Kidney glomerular epithelial cell (primary cell): ENCODE measurements around the gene DOHH.

ENCODE experiments used
- DNase-seq: peaks from one replicate; lab custom pipeline; 2025; lab: John Stamatoyannopoulos, UW

The DOHH gene

DNA sequence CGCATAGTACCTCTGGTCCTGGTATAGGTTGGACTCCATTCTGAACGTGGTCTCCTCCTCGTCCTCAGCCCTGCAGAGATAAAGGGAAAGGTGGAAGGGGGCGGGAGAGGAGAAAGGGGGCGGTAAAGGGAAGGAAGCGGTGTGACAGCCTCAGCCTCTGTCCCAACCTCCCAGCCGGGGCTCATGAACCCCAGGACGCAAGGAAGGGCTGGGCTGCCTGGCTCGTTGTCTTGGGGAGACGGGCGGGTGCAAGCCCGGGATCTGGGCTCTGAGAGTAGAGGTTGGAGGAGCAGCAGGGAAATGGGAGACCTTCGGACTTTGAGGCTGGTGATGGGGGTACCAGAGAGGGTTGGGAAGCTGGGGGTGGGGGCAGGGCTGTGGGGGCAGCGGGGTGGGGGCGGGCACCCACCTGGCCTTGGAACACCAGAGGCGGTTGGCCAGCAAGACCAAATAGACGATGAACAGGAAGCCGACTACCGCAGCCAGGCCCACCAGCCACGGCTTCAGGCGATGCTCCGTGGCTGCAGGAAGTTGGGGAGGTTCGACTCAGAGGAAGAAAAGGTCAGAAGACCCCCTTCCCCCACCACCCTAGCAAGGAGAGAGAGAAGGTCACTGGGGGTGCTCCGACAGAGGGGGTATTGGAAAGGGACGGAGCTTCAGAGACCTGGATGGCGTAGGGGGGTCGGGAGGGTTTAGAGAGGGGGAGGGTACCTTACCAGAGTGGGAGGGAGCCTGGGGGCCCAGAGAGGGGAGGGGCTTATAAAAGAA is 21.9 kb downstream of the DOHH start:
- DNase-seq = no peak

DNA sequence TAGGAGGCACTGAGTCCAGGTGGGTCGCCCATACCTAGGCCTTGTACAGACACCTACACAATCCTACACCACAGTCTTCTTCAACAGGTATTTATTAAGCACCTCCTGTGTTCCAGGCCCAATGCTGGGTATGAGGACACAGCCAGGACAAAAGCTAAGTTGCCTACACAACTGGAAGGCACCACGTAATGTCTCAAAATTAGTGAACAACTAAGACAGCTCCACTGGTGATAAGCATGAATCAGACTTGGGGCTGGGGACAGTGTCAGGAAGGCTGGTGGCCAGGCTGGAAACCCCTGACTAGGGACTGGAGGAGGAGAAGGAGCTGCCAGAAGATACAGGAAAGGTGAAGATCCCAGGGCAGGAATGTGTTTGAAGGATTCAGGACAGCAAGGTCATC is 22.5 kb downstream of the DOHH start:
- DNase-seq = no peak

DNA sequence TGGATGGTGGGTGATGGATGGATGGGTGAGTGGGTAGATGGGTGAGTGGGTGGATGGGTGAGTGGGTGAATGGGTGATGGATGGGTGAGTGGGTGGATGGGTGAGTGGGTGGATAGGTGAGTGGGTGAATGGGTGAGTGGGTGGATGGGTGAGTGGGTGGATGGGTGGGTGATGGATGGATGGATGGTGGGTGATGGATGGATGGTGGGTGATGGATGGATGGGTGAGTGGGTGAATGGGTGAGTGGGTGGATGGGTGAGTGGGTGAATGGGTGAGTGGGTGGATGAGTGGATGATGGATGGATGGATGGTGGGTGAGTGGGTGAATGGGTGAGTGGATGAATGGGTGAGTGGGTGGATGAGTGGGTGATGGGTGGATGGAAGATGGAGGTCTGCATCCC is 23.0 kb downstream of the DOHH start:
- DNase-seq = no peak

DNA sequence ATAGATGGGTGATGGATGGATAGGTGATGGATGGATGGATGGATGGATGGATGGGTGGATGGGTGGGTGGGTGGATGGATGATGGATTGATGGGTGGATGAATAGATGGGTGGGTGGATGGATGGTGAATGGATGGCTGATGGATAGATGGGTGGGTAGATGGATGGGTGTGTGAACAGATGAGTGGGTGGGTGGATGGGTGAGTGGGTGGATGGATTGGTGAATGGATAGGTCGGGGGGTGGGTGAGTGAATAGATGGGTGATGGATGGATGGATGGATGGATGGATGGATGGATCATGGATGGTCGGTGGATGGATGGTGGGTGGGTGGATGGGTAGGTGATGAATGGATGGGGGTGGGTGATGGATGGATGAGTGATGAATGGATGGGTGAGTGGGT is 23.6 kb downstream of the DOHH start:
- DNase-seq = no peak

DNA sequence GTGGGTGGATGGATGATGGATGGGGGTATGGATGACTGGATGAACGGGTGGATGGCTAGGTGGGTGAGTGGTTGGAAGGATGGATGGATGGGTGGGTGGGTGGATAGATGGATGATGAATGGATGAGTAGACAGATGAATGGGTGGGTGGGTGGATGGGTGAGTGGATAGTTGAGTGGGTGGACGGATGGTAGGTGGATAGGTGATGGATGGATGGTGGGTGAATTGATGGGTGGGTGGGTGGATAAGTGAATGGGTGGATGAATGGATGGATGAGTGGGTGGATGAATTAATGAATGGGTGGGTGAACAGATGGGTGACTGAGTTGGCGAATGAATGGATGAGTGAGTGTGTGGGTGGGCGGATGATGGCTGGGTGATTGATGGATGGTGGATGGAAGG is 25.0 kb downstream of the DOHH start:
- DNase-seq = no peak

DNA sequence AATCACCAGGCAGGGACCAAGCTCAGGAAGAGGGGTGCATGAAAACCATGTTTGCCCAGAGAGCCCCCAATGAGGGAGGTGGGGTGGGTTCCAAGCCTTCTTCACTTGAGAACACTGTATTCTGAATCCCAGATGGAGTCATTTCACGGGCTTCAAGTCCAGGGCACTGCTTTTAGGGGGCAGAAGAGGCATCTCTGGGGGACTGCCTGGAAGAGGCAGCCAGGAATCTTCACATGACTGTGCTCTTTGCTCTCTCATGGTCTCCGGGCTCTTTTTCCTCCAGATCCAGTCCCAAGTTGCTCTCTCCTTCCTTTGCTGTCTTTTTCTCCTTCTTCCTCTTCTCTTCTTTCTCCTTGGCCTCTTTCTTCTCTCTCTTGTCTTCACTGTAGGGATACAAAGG is 25.9 kb downstream of the DOHH start:
- no peak for DNase-seq

DNA sequence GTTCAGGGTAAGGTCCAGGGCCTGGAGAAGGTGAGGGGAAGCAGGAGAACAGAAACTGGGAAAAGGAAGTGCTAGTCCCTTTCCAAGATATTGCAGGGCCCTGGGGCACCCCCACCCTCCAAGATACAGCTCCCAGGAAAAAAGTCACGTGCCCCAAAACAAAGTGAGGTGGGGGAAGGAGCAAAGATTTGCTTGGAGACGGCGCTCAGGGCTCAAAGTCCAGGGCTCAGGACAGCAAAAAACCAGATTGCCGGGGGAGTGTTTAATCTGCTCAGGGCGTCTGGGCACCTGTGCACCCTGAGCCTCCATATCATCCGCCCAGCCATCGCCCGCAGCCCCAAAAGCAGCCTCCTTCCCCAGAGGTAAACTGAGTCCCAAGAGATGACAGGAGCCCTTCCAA is 26.5 kb downstream of the DOHH start:
- DNase-seq = no peak

DNA sequence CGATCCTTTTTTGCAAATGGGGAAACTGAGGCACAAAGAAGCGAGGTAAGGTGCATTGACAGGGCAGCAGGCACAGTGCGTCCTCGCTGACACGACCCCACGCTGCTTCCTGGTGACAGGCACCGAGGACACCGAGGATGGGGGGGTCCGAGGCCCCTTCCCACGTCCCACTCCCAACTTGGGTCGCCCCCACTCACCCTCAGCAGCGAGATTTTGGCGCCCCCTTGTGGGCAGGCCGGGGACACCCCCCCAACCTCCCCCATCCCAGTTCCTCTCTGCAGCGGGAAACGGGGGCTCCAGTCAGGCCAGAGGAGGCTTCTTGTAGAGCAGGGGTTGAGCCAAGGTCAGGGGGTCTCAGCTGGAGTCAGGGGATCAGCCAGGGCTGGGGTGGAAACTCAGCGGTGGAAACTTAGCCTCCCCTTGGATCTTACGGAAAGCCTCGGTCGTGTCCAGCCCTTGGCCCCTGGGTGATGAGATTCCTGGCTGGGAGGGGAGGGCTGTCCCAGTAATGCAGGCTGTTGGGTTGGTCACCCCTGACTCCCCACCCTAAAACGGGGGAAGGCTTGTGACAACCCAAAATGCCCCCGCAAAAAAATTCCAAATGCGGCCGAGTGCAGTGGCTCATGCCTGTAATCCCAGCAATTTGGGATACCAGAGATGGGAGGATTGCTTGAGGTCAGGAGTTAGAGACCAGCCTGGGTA is 28.4 kb downstream of the DOHH start:
- no peak for DNase-seq

DNA sequence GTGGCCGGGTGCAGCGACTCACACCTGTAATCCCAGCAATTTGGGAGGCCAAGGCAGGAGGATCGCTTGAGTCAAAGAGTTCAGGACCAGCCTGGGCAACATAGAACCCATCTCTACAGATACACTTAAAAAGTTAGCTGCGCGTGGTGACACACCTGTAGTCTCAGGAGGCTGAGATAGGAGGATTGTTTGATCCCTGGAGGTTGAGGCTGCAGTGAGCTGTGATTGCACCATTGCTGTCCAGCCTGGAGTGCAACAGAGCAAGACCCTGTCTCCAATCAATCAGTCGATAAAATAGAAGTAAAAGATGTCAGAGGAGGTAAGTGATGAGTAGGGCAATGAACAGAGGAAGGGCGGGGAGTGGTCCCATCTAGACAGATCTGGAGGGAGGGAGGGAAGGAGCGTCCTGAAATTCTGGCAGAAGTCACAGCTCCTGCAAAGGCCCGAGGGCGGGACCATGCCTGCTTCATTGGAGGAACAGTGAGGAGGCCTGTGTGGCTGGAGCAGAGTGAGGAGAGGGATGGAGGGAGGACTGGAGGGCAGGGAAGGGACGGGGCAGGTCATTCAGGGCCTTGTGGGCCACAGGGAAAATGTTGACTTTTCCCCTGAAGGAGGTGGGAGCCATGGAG is 29.9 kb downstream of the DOHH start:
- no peak for DNase-seq

DNA sequence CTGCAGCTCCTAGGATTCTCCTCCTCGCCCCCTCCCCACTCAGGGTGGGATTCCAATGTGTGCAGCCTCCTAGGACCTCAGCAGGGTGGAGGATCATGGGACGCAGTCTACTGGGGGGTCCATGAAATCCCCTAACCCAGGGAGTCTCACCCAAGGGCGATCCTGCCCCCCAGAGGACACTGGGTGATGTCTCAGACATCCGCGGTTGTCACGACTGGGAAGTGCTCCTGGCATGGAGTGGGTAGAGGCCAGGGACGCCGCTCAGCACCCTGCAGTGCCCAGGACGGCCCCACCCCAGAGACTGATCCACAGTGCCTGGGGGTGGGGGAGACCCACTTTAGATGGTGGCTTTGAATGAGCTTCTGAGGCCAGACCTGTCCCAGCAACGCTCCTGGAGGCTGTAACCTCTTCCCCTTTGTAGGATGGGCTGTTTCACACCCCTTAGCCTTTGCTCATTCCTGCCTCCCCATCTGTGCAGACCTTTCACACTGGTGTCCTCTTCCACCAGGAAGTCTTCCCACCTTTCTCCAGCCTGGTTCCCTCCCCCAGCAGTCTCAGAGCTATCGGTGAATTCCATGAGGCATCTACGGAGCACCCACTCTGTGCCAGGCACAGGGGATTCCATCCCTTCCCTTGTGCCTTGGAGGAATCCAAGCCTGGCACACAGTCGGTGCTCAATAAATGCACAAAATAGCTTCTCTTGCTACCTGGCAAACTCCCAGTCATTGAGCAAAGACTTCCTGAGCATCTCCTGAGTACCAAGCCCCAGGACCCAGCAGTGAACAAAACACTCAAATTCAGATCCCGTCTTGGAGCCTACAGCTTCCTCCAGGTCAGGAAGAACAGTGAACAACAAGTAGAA is 30.6 kb downstream of the DOHH start:
- DNase-seq = no peak

DNA sequence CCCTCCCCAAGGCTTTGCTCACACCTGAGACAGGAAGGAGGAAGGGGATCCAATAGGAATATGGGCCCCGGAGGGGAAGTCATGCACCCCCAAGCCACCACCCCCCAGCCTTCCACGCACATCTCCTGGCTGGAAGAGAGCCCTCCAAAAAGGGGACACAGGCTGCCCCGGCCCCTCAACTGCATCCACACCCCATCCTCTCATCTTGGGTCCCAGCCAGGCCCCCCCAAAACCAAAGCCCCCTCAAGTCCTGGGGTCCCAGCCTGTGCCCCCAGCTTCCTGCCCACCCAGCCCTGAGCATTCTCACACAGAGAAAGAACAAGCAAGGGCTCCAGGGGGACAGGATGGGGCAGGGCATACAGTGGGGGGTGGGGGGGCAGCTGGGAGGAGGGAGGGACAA is 32.3 kb downstream of the DOHH start:
- DNase-seq = no peak

DNA sequence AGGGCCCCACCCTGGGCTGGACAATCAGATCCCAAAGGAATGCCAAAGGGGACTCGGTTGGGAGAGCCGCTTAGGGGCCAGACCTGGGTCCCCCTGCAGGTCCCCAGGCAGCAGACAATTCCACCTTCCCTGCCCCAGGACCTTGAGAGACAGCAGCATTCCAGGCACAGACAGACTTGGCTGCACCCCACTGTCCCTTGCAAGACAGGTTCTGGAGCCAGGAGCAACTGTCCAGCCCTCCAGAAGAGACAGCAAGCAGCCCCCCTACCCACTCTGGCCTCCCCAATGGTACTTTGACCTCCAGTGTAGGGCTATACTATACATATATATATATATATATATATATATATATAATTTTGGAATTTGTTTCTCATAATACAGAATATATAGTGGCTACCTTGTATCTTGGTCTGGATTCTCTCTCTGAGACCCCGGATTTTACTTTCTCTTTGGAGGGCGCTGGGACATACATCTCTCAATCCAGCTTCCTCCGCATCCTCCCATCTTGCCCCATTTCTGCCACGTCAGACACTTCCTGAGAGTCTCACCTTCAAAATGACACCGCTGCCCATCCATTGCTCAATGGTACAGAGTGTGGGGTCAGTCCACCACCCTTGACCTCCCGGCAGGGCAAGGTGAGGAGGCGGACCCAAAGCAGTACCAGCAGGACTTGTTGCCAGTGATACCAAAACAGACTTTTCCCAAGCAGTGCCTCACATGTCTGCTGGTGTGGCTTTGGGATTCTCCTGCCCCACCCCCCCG is 32.9 kb downstream of the DOHH start:
- DNase-seq = no peak

DNA sequence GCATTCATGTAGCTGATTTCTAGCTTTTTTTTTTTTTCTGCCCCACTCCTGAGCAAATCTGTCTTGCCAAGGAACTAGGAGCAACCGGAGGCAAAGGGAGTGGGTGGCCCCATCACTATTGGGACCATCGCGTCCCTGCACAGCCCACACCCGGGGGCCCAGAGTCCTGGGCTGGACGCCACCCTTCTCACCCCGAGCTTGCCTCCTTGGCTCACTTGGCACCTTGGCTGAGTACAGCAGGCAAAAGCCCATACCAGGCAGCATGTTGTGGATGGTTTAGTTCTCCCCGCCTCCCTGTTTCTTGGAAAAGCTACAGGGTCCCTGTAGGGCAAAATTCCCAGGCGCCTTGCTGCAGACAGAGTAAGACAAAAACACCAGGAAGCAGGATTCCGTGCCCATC is 33.8 kb downstream of the DOHH start:
- no peak for DNase-seq

DNA sequence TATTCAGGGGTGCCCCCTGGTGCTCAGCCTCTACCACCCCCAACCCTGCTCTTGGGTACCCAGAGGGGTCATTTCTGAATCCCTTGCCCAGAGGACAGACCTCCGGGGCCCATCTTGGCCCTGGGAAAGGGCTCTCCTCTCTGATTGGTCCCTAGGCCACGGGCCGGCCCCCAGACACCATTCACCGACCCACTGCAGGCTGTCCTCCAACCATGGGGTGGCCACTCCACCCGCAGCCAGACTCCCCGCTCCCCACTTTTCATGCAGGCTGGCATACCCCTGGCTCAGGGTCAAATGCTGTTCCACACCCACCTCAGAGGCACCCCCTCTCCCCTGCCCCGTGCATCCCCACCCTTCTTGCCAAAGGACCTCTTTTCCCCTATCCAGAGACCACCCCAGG is 34.9 kb downstream of the DOHH start:
- no peak for DNase-seq

DNA sequence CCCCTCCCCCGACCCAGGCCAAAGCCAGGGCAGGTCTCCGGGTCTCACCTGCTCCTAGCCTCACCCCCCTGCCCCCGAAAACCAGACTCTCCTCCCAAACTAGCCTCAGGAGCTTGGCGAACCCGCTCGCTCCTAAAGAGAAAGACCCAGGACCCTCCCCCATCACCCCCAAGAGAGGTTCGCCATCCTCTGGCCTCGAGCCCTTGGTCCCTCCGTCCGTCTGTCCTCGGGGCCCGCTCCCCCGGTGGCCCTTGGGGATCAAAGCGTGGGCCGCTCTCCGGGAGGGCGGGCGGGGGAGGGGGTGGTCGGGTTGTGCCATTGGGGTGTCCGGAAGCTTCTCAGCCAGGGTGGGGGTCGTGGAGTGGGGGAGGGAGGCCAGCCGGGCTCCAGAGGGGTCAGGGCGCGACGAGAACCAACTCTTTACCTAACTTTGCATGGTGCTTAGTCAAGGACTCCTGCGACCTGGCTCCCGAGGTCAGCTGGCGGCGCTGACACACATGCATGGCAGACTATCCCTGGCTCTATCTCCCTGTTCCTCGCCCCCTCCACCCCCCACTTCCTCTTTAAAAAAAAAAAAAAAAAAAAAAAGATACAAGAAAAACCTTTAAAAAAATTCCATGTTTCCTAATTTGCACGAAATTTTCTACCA is 35.8 kb downstream of the DOHH start:
- no peak for DNase-seq

DNA sequence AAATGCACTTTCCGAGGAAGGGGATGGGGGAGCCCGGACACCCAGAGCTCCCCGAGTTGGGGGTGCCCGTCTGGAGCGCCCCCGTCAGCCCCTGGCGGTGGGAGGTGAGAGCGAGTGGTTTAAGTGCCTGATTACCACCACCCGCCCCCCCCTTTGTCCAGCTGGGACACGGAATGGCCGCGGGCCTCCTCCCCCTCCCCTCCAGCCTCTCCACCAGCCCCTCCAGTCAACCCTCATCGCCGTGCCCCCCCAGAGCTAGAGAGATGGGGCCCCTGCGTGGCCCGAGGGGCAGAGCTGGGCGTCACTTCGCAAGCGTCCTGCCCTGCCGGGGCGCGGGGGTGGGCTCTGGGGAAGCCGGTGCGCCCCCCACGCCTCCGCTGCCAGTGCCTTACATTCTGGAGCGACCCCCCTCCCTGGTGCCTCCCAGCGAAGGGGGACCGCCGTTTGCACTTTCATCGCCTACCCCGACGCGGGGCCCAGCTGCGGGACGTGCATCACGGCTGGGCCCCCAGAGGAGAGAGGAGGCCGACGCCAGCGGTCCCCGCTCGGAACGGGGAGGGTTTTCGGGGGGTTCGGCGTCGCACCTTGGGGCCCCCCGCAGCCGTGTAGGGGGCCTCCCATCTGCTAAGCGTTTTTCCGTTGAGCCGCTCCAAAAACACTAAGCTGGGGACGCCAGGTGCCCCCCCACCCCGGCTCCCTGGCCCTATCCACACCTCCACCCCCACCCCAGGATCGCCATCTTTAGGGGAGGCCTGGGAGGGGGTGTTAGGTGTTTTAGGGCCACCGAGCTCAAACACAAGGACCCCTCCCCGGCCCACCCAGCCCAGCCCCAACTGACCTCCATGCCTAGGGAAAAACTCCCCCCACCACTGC is 36.5 kb downstream of the DOHH start:
- DNase-seq = no peak

DNA sequence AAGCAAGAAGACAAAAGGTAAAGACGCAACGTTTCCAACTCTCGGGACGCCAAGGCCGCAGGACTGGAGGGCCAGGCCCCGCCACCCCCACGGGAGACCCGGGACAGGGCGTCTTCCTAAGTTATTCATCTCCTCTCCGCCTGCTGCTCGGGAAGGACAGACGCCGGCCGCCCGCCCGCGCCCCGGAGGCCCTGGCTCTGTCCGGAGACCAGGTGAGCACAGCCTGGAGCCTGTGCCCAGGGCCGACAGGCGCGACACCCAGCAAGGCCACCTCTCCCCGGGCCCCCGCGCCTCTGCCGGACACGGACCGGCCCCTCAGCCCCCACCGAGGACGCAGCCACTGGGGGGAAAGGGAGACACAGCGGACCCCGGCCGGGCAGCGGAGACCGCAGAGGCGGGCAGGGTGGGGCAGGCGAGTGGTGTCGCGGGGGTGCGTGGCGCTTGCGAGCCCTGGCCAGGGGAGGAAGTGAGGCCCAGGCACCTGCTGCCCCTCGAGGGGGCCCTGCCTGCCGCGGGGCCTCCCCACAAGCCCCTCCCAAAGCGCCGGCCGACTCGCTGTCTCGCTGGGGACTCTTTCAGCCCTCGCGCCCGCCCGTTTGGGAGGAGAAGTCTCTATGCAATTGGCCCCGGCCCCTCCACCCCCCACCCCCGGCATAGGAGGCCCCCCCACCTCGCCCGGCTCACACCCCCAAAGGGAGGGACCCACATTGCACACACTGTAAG is 37.3 kb downstream of the DOHH start:
- DNase-seq = no peak

DNA sequence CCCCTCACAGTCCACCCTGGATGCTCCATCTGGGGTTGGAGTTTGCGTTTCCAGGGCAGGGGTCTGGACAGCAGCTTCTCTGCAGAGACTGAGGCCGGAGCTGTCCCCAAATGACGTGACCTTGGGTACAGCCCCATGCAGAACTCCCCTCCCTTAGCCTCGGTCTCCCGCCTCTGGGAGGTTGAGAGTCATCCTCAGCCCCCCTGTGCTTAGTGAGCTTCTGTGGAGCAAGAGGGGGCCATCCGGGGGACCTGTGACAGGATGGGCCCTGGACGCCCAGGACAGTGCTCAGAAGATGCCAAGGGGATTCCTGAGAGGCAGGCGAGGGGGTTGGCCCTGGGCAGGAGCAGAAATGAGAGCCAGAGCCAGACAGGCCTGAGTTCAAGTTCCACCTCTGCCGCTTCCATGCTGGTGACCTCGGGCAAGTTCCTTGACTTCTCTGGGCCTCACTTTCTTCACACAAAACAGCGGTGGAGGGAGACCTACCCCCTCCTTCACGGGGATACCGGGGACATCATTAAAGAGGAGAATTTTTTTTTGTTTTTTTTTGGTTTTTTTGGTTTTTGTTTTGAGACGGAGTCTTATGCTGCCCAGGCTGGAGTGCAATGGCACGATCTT is 40.4 kb downstream of the DOHH start:
- no peak for DNase-seq
